ENCODE measurements around the gene MYCBP. TPM values are rescaled to one million over a fixed set of nuclear protein-coding genes. Genes with fewer than 3 reads are reported as not detected.
"Not testable (repeated sequence)": the region's sequence is repeated elsewhere in the genome, so short reads cannot be mapped to it uniquely, and the experiment has no call there.

MYCBP gene
- total RNA-seq (ENCODE audit: insufficient read depth, low replicate concordance): 9.4 TPM

GRCh38 chr1:38873027-38873969, at the start of gene MYCBP:
MYCBP (minus strand) TSS chr1:38873348; CDS start chr1:38873305, 43 bp downstream.
- peak; percentile 97 for DNase-seq (ENCODE audit: low spot score)

- no peak for DNase-seq (ENCODE audit: low spot score)
Observed at GRCh38 chr1:38919130-38919529, 46.0 kb upstream of the MYCBP start.

- no peak for DNase-seq (ENCODE audit: low spot score)
Observed at GRCh38 chr1:38918568-38918967, 45.4 kb upstream of the MYCBP start.

- no peak for DNase-seq (ENCODE audit: low spot score)
Observed at GRCh38 chr1:38917772-38918171, 44.6 kb upstream of the MYCBP start.

GRCh38 chr1:38917337-38917736, 44.2 kb upstream of the MYCBP start:
- DNase-seq (ENCODE audit: low spot score): no peak

GRCh38 chr1:38915352-38915948, 42.3 kb upstream of the MYCBP start:
- DNase-seq (ENCODE audit: low spot score): no peak

GRCh38 chr1:38914908-38915307, 41.8 kb upstream of the MYCBP start:
- not testable (repeated sequence) for DNase-seq (ENCODE audit: low spot score)

- no peak for DNase-seq (ENCODE audit: low spot score)
Observed at GRCh38 chr1:38908821-38909220, 35.7 kb upstream of the MYCBP start.

- DNase-seq (ENCODE audit: low spot score): no peak
Observed at GRCh38 chr1:38905985-38906384, 32.8 kb upstream of the MYCBP start.

GRCh38 chr1:38899560-38899959, 26.4 kb upstream of the MYCBP start:
- no peak for DNase-seq (ENCODE audit: low spot score)

- no peak for DNase-seq (ENCODE audit: low spot score)
Observed at GRCh38 chr1:38898653-38899230, 25.6 kb upstream of the MYCBP start.

- DNase-seq (ENCODE audit: low spot score): no peak
Observed at GRCh38 chr1:38896169-38896568, 23.0 kb upstream of the MYCBP start.

GRCh38 chr1:38892976-38893375, 19.8 kb upstream of the MYCBP start:
- DNase-seq (ENCODE audit: low spot score): no peak

GRCh38 chr1:38891753-38892152, 18.6 kb upstream of the MYCBP start:
- no peak for DNase-seq (ENCODE audit: low spot score)

- no peak for DNase-seq (ENCODE audit: low spot score)
Observed at GRCh38 chr1:38889589-38889988, 16.4 kb upstream of the MYCBP start.

- DNase-seq (ENCODE audit: low spot score): no peak
Observed at GRCh38 chr1:38888423-38889333, 15.5 kb upstream of the MYCBP start.

GRCh38 chr1:38885092-38885491, 11.9 kb upstream of the MYCBP start:
- DNase-seq (ENCODE audit: low spot score): no peak

- DNase-seq (ENCODE audit: low spot score): no peak
Observed at GRCh38 chr1:38881487-38881886, 8.3 kb upstream of the MYCBP start, which contains the start of gene GJA9. GJA9 (minus strand) TSS chr1:38881587; CDS start chr1:38876098, 5,489 bp downstream.

- no peak for DNase-seq (ENCODE audit: low spot score)
Observed at GRCh38 chr1:38875811-38876210, 2.7 kb upstream of the MYCBP start.

GRCh38 chr1:38872401-38873026, 634 bp downstream of the MYCBP start:
- peak; percentile 18 for DNase-seq (ENCODE audit: low spot score)

- no peak for DNase-seq (ENCODE audit: low spot score)
Observed at GRCh38 chr1:38870996-38871395, 2.2 kb downstream of the MYCBP start.

Data from umbilical cord (tissue), 2 donors.